Stimulated activated CD8-positive, alpha-beta memory T cell treated with anti-CD3 and anti-CD28 coated beads, Interleukin-12 subunit alpha, Interleukin-12 subunit beta, amount 100 ng/mL, for 1 hour (primary cell): ENCODE data around the gene EVPL.
"Not testable (repeated sequence)": the region's sequence is repeated elsewhere in the genome, so short reads cannot be mapped to it uniquely, and the experiment has no call there.

Experiments
- DNase-seq: peaks from one replicate; pipeline ENCODE4 v3.0.0-alpha.2; 2020; ENCODE audit warnings: low read depth

EVPL gene

DNA sequence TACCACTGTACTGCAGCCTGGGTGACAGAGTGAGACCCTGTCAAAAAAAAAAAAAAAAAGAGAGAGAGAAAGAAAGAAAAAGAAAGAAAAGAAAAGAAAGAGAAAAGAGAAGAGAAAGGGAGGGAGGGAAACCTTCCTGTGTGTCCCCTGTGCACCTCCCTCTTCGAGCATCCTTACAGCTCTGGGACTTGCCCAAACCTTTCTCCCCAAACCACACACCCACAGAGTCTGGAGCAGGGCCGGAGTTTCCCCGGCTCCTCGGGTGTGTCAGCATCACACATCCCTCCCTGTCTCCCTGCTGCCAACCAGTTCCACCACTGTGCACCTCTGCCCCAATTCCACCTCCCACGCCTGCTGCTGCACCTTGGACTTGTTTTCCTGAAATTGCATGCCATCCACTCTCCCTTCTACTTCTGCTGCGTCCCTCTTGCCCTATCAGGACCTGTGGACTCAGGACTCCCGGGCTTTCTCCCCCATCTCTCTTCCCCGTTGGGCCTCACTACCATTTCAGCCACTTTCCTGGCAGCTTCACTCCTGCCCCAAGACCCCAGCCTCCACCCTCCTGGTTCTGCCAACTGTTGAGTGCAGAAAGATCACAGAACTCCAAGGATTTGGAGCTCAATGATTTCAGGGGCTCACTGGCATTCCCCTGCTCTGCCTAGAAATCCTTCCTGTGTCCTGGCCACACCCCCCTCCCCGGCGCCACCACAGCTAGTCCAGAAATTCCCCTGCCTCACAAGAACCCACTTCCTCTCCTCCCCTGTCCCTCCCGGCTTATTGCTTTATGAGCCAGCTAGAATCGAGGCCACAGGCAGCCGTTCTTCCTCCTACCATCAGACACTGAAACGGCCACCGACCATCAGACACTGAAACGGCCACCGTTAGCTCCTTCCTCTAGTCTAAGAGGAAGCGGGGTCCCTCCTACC is 30.2 kb downstream of the EVPL start:
- no peak for DNase-seq

GRCh38 chr17:75995385-75995925 is 31.7 kb downstream of the EVPL start:
- no peak for DNase-seq

GRCh38 chr17:75994802-75995370 is 32.2 kb downstream of the EVPL start:
- no peak for DNase-seq

- DNase-seq, result no peak
Measured at GRCh38 chr17:75991396-75991795, 35.7 kb downstream of the EVPL start.

DNA sequence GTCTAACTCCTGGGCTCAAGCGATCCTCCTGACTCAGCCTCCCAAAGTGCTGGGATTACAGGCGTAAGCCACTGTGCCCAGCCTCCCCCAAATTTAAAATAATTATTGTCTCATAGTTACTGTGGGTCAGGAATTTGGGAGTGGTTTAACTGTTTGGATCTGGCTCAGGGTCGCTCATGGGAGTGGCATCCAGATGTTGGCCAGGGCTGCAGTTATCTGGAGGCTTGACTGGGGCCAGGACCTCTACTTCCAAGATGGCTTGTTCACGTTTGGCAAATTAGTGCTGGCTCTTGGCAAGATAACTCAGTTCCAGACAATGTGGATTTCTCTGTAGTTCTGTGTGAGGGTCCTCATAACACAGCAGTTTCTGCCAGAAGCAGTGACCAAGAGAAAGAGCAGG is 40.1 kb downstream of the EVPL start:
- DNase-seq, result no peak

DNA sequence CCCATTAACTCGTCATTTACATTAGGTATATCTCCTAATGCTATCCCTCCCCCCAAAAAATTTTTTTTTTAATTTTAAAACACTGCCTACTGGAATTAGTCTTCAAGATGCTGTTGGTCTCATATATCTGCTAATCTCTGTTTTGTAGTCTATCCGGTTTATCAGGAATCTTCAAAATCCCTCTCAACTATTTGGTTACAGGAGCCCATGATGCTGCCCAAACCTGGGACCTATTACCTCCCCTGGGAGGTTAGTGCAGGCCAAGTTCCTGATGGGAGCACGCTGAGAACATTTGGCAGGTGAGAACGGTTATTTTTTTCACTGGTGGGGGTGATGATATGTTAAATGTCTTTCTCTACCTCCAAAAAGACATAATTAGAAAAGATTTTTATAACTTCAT is 41.1 kb downstream of the EVPL start:
- DNase-seq, result no peak

GRCh38 chr17:75983501-75984181 is 43.5 kb downstream of the EVPL start:
- DNase-seq, result no peak

GRCh38 chr17:75981019-75981615 is 46.0 kb downstream of the EVPL start:
- no peak for DNase-seq

DNA sequence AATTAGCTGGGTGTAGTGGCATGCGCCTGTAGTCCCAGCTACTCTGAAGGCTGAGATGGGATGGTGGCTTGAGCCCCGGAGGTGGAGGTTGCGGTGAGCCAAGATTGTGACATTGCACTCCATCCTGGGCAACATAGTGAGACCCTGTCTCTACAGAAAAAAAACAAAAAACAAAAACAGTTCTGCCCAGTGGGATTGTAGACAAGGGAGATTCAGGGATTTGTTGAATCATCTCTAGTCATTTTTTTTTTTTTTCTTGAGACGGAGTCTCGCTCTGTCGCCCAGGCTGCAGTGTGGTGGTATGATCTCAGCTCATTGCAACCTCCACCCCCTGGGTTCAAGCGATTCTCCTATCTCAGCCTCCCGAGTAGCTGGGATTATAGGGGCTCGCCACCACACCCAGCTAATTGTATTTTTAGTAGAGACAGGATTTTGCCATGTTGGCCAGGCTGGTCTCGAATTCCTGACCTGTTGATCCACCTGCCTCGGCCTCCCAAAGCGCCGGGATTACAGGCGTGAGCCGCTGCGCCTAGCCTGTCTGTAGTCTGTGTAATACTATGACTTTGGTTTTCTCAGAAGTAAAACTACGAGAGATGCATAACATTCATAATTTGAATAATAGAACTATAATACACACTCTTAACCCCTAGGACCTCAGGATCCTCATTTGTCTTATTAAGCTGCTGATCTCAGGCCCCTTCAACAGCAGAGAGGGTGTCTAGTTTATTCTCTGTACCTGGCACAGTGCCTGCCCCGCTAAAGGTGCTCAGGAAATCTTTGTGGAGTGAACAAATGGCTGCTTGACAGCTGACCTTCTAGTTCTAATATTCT is 46.7 kb downstream of the EVPL start:
- no peak for DNase-seq

DNA sequence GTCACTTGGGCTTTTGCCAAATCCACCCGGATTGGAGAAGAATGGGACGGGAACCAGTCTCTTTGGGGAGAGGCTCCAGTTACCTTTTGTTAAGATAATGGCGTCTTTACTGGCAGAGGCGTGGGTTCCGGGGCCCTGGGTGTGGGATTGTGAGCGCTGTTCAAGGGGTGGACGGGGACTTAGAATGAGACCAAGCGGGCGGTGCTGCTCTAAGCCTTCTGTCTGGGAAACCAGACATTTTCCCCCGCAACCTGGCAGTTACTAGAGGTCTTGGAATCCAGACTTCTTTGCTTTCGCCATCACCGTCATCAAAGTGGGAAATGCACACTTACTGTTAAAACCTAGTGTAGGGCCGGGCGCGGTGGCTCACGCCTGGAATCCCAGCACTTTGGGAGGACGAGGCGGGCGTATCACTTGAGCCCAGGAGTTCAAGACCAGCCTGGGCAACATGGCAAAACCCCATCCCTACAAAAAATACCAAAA is 47.4 kb downstream of the EVPL start:
- no peak for DNase-seq

GRCh38 chr17:75978938-75979704 is 48.0 kb downstream of the EVPL start, which contains the start of the genes ACOX1 and TEN1:
TSS of gene ACOX1 (minus strand) at chr17:75979166. CDS start at chr17:75979073, 93 bp downstream.
TSS of gene TEN1 (plus strand) at chr17:75979240. CDS start at chr17:75986193, 6,953 bp downstream.
- peak; percentile 96 for DNase-seq

DNA sequence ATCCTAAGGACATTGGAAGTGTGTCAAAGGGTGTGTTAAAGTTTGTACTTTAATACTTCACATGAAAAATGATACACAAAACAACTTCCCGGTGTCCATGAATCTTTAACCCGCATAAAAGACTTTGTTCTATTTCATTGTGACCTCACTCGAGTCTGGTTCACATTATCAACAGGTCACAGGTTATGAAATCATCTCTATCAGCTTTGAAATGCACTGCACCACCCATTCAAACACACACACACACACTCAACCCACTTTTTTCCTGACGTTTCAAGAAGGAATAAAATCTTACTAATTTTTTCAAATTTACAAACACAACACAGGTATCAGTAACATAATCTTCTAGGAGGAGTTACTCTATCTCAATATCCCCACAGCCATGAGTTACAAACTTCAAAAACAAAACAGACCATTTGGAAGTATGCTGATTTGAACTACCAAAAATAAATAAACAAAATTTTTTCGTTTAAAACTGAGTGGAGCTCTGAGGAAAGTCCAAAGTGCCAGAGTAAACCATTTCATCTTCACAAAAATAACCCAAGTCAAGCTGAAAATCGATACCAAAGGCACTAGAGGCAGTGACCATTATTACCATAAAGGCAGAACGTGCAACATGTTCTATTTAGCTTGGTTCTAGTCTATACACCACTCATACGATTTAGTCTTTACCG is 50.8 kb downstream of the EVPL start:
- no peak for DNase-seq

DNA sequence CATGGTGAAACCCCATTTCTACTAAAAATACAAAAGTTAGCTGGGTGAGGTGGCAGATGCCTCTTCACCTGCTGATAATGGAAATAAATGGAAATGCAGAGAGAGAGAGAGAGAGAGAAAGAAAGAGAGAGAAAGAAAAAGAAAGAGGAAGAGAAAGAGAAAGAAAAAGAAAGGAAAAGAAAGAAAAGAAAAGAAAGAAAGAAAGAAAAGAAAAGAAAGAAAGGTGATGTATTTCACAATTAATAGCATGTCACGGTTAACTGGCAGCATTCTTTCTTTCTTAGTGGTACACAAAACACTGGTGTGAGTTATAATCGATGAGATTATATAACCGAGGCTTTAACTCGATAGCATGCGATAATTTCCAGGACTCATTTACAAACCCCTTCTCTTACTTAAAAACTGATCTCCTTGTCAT is 51.3 kb downstream of the EVPL start:
- DNase-seq, result no peak

GRCh38 chr17:75975187-75975586 is 51.9 kb downstream of the EVPL start:
- not testable (repeated sequence) for DNase-seq

DNA sequence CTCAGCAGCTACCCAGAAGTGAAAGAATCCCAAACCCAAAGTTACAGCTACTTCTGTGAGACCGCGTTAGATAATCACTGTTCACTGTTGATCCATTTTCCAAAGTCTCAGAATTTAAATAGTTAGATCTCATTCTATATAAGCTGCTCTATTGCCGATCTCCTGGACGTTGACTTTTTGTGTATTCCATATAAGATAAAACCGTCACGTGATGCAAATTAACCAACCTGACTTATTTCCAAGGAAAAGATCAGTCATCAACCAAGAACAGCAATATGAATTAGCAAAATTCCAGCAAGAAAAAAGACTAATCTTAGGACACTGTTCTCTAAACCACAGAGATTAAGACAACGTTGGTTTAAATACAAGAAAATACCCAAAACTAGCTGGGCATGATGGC is 56.5 kb downstream of the EVPL start:
- DNase-seq, result no peak

- no peak for DNase-seq
Measured at GRCh38 chr17:75970011-75970523, 57.0 kb downstream of the EVPL start.

GRCh38 chr17:75969044-75969443 is 58.1 kb downstream of the EVPL start:
- DNase-seq, result not testable (repeated sequence)

DNA sequence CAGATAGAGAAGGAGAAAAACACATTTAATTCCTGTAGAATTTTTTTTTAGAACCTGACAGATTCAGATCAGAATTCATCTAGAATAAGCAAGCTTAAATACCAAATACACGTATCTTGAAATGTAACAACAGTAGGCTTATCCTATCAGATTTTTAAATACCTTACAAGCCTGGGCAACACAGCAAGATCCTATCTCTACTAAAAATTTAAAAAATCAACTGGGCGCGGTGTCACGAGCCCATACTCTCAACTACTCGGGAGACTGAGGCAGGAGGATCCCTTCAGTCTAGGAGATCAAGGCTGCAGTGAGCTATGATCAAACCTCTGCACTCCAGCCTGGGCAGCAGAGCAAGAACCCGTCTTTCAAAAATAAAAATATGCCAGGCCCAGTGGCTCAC is 61.6 kb downstream of the EVPL start:
- DNase-seq, result no peak

- DNase-seq, result no peak
Measured at GRCh38 chr17:75959839-75960511, 67.1 kb downstream of the EVPL start.
